SW480 (cell line): Measurements from ENCODE around the gene PUM1.

Experiments
- DNase-seq: peaks from one replicate; pipeline ENCODE4 v3.0.0-alpha.2; 2016; ENCODE audit warnings: low spot score

PUM1 gene

DNA sequence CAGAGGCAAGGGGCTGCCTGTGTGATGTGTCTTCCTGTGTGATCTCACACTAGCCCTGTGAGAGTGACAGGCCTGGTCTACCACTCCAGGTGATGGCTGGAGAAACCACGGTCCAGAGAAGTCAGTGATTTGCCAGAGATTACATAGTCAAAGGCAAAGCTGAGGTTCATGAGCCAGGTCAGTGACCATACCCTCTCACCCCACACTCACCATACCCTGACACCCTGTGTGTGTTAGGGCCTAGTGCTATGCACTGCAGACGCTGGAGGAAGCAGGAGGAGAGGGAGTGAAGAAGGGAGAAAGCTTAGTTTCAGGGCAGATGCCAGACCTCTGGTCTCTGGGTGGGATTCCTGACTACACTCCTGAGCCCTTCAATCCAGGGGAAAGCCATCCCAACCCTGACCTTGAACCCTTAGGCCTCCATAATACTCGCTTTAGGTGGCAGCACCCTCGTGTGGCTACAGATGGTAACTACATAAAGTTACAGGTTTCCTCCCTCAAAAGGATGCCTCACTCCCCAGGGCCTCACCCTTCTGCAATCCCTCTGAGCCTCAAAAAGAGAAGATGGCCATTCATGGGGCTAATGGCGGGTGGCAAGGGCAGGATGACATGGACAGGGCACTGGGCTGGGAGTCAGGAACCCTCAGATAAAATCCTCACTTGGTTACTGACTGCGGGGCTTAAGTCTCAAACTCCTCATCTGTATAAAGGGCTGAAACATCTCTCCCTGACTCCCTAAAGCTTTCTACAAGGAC, 136.2 kb downstream of the PUM1 start:
- peak; percentile 38 for DNase-seq

DNA sequence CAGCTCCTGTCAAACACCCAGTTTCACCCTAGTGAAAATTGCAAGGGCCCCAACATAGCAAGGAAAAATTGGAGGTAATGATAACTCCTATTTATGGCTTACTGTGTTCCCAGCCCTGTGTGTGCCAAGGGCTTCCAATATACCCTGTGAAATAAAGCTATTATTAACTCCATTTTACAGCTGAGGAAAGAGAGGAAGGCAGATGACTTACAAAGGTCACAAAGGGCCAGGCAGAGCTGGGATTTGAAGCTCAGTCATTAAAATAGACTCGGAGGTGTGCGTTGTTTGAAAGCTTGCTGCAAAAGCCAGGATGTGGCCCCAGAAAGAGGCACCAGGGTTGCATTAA, 136.8 kb downstream of the PUM1 start:
- no peak for DNase-seq

DNA sequence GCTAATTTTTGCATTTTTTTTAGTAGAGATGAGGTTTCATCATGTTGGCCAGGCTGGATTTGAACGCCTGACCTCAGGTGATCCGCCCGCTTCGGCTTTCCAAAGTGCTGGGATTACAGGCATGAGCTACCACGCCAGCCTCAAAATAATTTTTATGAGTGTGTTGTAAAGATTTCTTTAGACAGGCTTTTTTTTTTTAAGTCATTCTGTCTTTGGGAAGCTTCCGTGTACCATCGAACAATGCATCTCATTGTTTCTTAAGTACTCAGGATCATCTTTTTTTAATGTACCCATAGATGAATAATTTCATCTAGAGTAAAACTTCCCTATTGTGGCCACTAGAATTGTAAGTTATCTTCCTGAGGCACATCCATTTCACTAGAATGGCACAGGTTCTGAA, 137.3 kb downstream of the PUM1 start:
- DNase-seq: no peak

DNA sequence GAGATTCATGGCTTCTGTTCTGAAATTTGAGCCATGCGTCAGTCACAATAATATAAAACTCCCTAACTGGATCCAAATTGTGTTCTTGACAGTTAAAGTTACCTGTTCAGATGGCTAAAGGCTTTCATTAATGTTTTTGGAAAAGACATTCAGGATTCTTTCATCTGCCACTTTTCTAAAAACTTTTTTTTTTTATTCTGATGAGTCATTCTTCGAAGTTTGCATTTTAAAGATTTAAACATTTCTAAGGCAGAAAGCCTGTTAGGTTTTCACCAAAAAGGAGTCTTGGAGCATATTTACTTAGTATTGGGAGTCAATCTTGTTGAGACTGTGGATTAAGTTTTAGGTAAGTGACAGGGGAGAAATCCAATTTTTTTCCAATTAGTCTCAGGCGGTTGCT, 138.1 kb downstream of the PUM1 start:
- DNase-seq: no peak

DNA sequence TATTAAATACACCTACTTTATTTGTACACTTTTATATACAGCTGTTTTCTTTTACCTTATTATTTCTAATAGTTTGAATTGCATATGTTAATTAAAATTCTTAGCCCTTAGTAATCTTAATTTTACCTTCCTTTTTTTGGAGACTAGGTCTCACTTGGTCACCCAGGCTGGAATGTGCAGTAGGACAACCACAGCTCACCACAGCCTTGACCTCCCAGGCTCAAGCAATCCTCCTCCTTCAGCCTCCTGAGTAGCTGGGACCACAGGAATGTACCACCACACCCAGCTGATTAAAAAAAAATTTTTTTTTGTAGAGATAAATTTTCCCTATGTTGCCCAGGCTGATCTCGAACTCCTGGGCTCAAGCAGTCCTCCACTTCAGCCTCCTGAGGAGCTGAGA, 141.9 kb downstream of the PUM1 start:
- no peak for DNase-seq

DNA sequence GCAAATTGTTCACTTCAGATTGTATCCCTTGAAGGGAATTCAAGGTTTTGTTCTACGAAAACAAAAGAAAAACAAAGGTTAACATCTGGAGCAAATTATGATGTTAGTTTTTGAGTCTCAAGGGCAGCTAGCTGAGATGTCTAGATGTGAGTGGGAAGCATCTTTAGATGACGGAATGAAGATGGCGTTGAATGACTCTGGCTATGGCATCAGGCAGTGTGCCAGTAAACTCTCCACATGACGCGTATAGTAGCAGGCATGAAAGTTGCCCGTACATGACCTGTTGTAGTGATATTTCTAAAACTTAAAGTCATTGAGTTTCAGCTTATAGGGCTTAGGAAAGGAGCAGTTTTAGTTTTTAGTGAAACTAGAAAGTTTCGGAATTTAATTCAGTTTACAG, 144.7 kb downstream of the PUM1 start:
- DNase-seq: no peak

DNA sequence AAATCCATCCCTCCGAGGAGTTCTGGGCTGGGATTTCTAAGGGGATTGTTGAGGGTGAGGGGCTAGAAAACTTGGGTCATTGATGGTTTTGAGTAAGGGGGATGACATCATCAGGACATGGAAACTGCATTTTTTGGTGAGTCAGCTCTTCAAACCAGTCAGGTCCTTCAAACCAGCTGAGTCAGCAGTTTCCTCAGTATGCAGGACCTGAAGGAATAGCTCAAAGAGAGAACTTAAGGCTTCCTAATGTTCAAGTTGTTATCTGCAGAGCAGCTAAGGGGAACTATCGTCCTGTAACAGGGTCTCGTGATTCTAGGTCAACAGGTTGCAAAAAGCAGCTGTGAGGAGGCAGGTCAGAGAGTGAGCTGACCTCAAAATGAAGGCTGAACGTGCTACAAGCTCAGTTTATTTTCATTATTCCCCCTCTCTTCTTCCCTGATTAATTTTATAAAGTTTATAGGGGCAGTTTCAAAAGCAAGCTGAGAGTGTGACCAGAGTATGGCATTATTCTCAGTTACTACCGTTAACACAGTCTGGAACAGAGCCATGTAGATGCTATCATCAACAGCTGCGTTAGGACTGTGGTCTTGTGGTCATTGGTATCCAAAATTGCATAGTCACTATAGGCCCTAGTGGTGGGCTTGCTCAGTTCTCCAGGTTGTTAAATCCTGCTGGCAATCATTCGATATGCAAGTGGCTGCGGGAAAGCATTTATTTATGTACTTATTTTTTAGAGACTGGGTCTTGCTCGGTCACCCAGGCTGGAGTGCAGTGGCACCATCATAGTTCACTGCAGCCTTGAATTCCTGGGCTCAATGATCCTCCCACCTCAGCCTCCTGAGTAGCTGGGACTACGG, 146.3 kb downstream of the PUM1 start:
- DNase-seq: no peak

DNA sequence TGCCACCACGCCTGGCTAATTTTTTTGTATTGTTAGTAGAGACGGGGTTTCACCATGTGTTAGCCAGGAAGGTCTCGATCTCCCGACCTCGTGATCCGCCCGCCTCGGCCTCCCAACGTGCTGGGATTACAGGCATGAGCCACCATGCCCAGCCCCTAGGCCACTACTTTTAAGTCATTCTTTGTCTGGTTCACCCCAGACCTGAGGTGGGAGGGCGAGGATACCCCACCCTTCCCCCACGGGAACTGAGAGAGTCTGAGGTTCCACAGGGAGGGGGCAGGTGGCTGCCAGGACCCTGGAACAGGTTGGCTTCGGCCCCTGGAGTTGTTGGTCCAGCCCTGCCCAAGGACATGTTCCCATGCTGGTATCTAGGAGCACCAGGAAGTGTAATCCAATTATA, 149.2 kb downstream of the PUM1 start:
- DNase-seq: no peak

DNA sequence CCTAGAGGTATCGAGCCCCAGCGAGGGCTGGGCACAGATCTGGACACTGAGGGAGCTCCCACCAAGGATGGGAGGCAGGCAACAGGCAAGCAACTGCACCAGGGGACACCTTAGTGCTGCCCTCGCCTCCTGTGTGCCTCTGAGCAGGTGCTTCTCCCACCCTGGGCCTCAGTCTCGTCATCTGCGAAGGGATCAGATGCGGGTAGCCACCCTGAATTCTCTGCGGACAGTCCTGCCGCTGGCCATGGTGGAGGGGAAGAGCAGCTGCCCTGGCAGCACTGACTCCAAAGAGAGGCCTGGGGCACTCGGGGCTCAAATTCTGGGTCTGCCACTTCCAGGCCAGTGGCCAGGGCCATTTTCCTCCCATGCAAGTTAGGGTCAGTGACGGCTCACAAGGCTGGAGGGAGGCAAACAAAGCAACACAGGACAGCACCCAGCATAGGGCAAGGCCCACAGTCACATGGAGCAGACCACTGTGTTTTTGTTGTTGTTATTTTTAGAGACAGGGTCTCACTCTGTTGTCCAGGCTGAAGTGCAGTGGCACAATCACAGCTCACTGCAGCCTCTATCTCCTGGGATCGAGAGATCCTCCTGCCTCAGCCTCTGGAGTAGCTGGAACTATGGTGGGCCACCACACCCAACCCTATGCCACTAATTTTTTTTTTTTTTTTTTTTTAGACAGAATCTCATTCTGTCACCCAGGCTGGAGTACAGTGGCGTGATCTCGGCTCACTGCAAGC, 149.9 kb downstream of the PUM1 start:
- no peak for DNase-seq

DNA sequence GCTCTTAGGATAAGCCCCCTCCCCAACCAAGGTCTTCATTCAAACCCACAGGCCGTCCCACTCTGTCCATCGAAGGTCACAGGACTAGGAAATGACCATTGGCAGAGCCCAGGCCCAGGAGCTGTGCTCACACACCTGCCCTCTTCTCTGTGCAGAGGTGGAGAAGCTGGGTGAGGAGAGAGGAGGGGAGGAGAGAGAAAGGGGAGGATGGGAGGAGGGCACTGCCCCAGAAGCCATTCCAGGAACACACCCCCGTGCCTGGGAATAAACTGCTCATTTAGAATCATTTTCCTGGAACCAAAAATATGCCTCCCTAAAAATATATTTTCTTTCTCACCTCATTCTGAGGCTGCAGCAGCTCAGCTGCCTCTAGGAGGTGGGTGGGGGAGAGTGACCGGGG, 150.6 kb downstream of the PUM1 start:
- DNase-seq: no peak

DNA sequence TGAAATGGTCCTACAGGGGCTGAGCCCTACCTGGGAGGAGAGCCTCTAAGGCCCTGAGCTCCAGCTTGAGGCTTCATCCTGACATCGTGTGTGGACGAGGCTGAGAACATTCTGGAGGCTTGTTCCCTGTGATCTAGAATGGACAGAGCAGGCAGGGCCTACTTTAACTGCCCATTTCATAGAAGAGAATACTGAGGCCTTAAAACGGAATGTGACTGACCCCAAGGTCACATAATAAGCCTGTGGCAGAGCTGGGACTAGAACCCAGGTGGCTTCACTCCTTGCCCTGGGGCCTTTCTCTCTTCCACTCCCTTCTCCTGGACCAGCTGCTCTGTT, 151.0 kb downstream of the PUM1 start:
- DNase-seq: no peak

DNA sequence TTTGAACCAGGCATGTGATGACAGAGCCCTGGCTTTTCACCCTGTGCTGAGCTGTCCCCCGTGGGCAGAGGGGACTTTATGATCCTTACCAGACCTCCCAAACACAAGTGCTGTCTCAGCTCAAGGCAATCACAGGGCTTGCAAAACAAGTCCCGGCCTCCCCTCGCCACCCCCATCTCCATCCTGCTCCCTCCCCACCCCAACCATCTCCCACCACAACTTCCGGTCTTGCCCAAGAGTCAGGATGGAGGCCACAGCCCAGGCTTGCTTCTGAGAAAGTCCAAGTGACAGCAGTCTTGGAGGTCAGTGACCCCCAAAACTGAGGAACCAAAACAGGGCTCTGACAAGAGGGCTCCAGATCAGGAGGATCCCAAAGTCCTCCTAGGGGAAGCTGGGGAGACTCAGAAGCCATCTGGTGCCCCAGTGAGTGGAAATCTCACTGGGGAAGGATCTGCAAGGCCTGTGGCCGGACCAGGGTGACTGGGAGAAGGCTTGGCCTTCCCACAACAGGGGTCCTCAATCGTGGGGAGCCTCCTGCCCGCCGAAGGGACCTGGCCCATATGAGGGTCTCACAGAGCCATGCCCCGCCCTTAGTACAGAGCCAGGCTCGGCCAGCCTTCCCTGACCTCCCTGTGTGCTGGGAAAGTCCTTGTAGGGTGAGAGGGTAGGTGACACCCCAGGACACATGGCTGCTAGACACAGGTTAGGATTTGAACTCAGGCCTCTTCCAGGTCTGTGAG, 152.4 kb downstream of the PUM1 start:
- DNase-seq: no peak

DNA sequence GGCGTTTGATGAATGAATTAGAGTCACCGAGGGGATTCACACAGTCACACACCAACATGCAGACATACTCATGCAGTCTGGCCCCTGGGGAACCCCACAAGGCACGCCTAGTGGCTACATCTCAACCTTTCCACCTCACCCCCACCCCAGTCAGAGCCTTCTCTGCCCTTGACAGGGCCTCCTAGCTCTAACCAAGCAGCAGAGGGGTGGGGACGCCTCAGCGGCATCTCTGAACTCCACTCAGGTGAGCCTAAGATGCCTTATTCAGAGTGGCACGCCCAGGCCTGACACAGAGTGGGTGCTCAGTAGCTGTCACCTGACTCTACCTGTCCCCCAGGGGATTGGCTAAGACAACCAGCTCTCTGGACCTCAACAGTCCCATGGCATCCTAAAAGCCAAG, 153.3 kb downstream of the PUM1 start:
- no peak for DNase-seq

DNA sequence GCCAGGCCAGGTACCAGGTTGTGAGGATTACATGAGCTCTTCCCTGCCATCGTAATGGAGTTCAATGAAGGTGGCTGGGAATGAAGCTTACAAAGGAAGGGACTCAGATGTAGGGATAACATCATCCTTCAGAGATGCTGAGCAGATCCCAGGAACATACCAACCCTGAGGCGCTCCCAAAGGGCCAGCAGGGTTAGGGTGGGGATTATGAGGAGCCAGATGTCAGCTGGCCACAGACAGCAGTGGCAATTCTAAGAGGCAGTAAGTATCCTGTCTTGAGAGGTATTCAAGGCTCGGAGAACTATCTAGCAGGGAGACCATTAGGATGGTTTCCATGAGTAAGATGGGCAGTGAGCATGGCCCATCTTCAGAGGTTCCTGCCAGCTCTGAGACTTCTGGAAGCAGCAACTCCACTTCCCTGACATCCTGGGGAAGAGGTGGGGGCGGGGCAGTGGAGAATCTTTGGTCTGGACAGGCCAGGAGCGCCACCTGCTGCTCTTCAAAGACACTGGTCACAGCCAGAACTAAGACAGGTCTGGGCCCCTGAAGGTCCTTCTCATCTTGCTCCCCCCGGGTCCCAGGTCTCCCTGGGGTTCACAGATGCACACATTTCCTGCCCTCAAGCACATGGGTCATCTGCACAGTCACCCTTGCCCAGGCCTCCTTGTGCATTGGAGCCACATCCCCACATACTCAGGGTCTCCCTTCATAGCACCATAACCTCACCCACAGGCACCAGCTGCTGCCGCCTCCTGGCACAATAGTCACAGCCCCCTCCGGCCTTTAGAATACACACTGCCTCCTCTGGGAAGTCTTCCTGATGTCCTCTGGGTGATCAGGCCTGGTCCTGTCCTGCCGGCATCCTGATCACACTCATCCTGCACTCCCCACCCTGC, 154.2 kb downstream of the PUM1 start:
- DNase-seq: peak; percentile 76

DNA sequence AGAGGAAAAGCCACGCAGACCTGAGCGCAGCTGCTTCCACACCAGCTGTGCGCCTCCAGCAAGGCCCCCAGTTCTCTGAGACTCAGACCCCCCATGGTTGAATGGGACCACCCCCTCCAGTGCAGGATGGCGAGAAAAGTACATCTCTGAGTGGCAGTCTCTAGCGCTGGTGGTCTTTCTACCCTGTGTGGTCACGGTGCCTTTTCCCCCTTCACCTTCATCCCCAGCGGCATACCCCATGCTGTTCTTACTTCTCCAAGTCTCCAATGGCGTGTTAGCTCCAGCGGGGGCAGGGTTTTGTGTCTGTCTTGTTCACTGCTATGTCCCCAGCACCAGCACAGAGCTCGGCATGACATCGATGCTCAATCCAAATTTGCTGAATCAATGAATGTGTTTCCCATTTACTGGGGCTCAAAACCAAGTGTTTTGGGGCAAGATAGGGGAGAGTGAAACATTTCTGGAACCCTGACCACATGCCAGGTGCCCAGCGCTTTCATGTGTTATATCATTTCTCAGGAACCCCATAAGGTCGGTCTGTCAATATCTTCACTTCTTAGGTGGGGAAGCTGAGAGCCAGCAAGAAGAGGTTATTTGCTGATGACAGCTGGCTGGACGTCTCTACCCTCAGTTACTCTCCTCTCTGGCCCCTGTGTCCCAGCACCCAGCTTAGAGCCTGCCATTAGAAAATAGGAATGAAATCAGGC, 156.0 kb downstream of the PUM1 start:
- peak; percentile 53 for DNase-seq

DNA sequence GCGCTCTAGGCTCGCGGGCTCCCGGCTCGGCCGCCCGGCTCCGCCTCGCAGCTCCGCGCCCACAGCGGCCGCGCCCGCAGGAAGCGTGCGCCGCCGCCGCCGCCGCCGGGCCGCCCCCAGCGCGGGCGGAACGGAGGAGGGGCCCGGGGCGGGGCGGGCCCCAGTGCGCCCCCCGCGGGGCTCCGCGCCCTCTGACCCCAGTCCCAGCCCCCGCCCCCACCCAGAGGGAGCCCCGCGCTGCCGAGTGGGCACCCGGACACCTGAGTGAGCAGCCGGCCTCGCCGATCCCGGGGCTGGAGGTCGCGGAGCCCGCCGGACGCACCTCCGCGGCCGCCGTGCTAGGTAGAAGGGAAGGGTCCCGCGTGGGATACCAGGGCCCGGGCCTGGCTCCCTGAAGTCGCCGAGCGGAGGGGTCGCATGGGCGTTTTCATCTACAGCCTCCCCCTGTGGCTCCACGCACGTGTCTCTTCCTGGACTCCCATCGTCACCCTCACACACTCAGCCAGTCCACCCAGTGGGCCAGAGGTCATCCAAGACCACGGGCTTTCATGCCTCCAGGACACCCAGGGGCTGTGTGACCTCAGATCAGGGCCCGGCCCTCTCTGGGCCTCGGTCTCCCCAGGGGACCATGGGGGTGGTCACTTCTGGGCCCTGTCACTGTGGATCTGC, 156.7 kb downstream of the PUM1 start, which contains the start of gene SDC3:
Gene SDC3 (minus strand): TSS at position 63 of the 669 bp plus-strand sequence. CDS start 172 bp downstream, outside the sequence.
- no peak for DNase-seq

DNA sequence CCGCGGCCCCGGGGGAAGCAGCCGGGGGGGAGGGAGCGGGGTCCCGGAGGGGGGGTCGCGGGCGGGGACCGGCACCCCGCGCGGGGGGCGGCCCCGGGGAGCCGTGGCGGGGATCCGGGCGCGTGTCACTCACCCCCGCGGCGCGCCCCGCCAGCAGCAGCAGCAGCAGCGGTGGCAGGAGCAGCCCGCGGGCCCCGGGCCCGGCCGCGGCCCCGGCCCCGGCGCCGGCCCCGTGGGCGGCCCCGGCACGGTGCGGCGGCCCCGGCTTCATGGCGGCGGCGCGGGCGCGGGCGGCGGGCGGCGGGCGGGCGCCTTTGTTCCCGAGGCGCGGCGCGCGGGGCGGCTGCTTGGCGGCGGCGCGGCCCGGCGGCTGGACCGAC, 157.2 kb downstream of the PUM1 start:
- DNase-seq: no peak

DNA sequence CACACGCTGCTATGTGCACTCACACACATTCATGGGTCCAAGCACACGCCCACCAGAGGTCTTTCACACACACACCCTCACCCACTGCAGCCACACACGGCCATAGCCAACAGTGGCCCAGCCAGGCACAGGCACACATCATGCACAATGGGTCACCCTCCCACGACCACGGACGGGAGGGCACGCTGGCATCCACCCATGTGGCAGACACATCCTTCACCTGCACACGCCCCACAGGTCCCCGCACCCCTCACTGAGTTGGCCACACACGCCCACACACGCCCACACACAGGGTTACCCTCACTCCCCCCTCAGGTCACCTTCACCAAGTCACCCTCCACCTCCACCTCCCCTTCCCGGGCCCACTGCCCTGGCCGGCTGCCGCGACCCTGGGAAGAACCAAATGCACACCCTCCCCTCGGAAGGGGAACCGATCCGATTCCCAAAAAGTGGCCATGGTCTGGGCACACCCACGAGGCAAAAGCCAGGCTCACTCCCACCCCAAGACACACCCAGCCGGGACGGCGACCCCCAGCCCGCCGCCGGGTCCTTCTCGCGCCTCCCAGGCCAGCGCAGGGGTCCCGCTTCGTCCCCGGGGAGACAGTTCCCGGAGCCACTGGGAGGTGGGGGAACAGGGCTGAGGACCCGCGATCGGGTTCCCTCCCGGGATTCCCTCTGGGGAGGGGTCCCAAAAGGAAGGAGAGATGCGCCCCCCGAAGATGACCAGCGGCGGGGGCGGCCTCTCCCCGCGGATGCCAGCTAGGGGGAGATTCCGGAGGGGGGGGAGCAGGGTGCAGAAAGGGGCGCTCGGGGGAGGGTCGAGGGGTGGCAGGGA, 157.8 kb downstream of the PUM1 start:
- DNase-seq: no peak
